GM18868 (cell line): ENCODE results near the gene IL5.
"Not testable (repeated sequence)": the region's sequence is repeated elsewhere in the genome, so short reads cannot be mapped to it uniquely, and the experiment has no call there.

Experiments
- ATAC-seq: cut with Tn5 transposase; IDR thresholded peaks from one replicate; pipeline ENCODE4 v1.9.1; 2021; ENCODE audit warnings: mild to moderate bottlenecking, moderate library complexity; ENCODE audit not compliant: unreplicated experiment

The IL5 gene

DNA sequence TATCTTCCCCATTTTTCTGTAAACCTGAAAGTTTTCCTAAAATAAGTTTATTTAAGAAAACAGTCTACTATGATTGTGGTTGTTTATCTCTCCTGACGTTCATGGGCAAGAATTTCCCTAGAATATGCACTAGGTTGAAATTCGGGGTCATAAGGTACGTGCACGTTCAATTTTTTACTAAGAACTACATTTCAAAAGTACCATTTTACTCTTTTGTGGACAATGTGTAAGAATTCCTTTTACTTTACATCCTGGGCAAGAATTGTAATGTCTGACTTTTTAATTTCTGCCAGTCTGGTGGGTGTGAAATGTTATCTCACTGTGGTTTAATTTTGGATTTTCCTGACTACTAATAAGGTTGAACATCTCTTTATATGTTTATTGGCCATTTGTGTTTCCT is 12.4 kb downstream of the IL5 start:
- ATAC-seq = no peak

DNA sequence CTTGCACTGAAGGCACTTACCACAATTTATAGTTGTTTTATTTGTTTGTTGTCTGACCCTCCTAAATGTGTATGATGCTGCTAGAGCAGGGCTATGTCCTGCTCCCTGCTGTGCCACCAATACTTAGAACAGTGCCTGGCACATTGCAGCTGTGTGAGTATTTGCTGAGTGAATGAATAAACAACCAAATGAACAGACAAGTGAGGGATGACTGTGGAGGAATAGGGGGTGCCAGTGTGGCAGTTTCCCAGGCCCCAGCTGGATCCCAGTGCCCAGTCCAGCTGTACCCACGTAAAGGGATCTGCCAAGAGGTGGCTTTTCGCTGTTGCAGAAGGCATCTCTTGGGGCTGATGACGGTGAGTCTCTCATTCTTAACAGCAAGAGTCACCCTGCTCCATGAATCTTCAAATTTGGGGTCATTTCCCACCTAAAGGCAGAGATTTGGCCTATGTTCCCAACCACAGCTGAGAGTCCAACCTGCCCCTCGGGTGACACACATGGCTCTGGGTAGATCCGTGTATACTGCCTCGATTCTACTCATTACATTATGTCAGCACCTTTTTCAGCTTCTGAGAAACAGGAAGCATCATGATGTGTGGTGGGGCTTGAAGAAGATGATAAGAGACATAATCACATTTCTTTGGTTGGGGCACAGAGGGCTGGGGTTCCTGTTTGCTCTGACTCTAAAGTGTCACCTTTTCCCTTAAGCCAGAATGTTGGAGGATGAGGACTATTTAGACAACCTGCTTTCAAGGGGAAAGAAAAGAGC is 14.3 kb downstream of the IL5 start:
- ATAC-seq = no peak

DNA sequence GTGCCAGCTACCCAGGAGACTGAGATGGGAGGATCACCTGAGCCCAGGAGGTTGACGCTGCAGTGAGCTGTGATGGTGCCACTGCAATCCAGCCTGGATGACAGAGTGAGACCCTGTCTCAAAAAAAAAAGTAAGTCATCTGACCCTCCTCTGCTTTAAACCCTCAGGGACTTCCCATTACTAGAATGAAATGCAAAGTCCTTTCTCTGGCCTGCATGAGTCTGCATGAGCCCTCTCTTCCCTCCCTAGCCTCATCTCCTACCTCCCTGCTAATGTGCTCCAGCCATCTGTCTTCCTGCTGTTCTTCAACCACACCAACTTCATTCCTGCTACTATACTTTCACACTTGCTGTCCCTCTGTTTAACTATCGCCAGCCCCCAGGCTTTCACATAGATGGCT is 15.3 kb downstream of the IL5 start:
- ATAC-seq = no peak

DNA sequence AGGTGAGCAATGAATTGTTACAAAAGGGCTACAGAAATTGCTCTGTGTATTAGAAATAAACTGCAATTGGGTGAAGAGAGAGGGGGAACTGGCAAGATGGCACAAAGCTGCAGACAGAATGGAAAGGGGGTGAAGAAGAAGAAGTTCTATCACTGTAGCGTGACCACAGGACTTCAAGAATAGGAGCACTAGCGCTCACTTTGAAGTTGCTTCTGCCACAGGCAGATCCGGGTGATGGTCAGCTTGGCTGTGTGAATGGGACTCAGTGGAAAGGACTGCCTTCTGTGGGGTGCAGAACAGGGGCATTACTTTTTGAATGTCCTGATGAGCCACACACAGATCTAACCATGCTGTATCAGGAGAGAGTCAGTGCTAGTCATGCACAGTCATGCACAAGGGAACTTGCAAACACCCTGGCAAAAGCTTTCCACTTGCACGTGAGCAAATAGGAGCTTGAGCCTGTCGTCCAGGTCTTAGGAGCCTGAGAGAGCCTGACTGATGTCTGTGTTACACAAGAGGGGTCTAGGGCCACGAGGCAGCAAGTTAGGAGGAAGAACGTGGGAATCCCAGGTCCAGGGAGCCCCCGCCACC is 16.3 kb downstream of the IL5 start:
- peak; percentile 2 for ATAC-seq

DNA sequence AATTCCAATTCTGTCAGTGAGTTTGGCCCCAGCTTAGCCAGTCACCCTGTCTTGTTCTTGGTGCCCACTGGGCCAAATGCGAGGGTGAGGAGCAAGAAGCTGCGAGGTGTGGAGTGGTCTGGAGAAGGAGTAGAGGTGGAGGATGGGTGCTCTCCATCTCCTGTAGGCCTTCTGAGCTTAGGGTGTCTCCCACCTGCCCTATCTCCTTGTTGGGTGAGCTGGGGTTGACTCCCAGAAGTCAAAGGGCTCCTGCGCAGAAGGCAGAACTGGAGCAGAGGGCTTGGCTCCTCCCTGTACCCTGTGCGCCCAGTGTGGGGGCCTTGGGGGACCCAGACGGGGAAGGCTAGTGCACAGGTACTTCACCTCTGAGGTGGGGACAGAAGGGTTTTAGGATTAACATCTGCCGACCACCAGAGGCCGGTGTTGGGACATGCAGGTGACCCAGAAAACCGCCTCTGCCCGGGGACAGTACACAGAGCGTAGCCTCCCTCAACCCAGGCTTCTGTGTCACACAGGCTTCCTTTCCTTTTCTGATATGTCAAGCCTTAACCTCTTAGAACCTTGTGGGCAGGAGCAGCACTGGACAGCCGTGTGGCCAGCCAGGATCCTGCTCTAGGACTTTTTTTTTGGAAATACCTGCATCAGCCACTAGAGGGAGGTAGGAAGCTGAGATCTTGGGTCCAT is 16.9 kb downstream of the IL5 start:
- ATAC-seq = peak; percentile 34

DNA sequence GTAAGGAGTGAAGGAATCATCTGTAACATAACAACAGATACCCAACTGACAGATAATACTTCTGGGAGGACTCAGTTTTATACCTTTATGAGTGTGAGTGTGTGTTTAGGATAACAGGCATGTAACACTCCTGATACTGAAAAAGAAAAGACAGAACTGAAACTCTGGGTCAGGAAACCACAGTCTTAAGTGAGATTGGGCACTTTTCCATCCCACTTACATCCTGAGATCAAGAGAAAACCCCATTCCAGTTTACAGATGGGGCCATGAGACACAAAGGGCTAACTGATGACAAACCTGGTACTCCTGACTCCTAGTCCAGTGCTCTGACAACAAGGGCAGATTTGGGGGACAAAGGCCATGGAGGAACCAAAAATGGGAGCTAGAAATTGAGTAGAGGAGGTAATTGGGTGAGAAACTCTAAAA is 18.0 kb downstream of the IL5 start:
- ATAC-seq = peak; percentile 74

DNA sequence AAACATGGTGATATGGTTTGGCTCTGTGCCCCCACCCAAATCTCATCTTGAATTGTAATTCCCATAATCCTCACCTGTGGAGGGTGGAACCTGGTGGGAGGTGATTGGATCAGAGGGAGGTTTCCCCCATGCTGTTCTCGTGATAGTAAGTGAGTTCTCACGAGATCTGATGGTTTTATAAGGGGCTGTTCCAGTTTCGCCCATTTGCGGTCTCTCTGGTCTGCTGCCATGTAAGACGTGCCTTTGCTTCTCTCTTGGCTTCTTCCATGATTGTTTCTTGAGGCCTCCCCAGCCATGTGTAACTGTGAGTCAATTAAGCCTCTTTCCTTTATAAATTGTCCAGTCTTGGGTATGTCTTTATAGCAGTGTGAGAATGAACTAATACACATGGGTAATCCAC is 18.4 kb downstream of the IL5 start:
- not testable (repeated sequence) for ATAC-seq

DNA sequence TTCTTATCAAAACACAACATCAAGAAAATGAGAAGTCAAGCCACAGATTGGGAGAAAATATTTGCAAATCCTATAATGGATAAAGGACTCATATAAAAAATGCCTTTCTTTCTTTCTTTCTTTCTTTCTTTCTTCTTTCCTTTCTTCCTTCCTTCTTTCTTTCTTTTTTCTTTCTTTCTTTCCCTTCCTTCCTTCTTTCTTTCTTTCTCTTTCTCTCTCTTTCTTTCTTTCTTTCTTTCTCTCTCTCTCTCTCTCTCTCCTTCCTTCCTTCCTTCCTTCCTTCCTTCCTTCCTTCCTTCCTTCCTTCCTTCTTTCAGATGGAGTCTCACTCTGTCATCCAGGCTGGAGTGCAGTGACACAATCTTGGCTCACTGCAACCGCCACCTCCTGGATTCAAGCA is 21.3 kb downstream of the IL5 start:
- ATAC-seq = not testable (repeated sequence)

DNA sequence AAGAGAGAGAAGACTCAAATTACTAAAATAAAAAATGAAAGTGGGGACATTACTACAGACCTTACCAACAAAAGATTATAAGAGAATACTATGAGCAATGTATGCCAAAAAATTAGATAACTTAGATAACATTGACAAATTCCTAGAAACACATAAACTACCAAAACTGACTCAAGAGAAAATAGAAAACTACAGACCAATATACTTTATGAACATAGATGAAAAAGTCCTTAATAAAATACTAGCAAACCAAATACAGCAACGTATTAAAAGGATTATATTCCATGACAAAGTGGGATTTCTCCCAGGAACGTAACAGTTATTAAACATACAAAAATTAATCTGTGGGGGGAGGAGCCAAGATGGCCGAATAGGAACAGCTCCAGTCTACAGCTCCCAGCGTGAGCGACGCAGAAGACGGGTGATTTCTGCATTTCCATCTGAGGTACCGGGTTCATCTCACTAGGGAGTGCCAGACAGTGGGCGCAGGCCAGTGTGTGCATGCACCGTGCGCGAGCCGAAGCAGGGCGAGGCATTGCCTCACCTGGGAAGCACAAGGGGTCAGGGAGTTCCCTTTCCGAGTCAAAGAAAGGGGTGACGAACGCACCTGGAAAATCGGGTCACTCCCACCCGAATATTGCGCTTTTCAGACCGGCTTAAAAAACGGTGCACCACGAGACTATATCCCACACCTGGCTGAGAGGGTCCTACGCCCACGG is 29.5 kb downstream of the IL5 start:
- ATAC-seq = not testable (repeated sequence)

DNA sequence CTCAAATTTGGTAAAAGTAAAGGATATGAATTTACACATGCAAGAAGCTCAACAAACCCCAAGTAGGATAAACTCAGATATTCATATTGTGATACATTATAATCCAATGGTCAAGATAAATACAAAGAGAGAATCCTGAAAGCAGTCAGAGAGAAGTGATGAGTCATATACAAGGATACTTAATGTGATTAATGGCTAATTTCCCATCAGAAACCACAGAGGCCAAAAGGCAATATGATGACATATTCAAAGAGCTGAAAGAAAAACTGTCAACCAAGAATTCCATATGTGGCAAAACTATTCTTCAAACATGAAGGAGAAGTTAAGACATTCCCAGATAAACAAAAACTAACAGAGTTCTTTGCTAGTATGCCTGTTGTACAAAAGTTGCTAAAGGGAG is 33.2 kb downstream of the IL5 start:
- no peak for ATAC-seq

DNA sequence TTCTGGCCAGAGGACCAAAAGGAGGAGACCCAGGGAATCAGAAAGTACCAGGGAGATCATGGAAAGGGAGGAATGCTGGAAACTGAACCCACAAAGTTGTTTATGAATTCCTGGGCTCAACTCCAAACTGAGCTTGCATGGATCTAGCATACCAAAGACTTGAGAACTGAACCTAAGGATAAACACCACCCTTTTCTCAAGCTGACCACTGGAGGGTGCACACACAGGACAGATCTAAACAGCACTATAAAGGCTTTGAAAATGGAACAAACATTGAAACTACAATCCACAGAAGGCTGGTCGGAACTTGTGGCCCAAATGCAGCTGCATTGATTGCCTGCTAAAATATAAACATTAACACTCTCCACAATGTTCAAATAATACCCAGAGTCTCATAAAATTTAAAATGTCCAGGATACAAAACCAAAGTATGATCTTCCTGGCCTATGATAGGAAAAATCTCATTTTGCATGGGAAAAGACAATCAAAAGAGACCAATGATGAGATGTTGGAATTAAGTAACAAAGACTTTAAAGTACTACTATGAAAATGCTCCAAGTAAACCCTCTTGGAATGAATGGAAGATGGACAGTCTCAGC is 37.1 kb downstream of the IL5 start:
- peak; percentile 80 for ATAC-seq

DNA sequence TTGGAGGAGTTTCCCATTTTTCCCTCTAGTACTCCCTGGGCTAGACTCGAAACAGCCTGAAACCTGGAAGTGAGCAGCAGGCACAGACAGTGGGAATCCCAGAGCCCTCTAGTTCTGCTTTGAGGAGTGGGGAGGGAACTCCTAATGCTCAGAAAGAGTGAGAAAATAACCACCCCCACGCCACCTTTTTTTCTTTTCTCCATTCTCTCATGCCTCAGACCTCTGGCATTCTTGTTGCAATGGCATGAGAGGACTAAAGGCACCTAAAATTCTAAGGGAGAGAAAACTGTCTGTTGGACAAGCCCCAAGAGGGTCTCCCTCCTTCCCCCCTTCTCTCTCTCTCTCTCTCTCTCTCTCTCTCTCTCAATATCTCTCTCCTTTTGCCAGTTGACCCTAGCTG is 37.7 kb downstream of the IL5 start:
- no peak for ATAC-seq

DNA sequence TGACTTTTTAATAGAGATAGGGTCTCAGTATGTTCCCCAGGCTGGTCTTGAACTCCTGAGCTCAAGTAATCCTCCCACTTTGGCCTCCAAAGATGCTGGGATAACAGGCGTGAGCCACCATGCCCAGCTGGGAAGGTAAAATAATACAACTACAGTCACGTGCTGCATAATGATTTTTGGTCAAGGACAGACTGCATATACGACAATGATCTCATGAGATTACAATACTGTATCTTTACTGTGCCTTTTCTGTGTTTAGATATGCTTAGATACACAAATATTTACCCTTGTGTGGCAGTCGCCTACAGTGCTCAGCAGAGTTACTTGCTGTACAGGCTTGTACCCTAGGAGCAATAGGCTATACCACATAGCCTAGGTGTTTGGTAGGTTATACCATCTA is 38.6 kb downstream of the IL5 start:
- no peak for ATAC-seq

DNA sequence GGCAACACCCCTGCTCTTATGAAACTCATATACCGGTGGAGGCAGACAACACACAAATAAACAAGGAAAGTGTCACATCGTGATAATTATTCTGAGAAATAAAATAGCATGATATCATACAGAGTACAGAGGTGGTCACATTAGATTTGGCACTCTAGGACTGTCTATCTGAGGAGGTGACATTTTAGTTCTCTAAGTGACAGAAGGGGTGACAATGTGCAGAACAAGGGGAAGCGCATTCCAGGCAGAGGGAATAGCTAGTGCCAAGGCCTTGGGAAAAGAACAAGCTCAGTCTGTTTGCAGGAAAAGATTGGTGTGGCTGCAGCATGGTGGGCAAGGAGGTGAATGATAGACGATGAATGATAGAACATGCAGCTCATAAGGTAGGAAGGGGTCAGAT is 40.1 kb downstream of the IL5 start:
- no peak for ATAC-seq

DNA sequence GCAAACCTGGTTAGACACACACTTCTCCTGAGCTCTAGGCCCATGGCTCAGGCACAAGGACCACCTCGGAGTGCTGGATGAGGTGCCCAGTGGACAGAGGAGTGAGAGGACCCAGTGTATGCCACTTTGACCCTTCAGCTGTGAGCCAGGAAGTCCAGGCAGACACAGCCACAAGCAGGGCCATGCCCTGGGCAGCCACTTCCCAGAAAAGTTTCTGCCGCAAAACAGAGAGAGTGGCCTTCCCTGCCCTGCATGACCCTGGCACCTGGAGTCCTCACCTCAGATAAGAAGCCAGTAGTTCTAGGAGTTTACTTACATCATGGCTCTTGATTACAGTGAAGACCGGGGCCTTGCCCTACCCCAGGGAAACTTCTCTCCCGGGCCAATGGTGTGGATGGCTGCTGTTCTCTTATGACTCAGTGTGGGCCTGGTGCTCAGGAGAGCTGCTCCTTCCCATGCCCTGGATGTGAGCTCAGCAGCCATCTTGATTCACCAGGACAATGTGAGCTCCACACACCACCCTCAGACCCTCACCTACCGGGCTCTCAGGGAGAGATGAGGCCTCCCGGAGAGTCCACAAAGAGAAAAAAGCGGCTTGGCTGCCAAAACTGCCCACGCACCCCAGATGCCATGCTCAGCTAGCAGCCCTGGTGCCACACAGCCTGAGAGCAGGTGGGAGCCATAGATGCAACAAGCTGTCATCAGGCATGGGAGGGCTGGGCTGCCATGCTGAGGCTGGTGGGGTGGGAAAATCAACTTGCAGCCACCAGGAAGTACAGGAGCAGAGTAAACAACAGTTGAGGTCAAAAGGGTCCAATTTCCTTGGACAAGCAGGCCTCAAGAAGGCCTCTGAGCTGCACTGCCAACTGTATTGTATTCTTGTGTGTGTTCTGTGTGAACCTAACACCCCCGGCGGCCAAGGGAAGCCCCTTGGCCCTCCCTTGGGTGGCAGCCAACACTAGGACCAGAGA is 41.1 kb downstream of the IL5 start:
- ATAC-seq = no peak

DNA sequence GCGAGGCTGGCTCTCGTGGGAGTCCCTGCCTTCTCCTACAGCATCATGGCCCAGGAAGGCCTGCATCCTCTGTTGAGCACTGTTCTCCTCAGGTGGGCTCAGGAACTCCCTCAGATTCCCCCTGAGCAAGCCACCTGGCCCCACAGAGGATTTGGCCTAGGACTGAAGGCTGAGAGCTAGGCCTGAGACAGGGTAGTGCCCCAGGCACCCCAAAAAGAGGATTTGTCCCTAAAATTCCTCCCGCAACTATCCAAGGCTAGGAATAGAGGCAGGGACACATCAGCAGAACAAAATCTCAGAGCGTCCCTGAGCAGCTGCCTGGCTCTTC is 41.7 kb downstream of the IL5 start:
- no peak for ATAC-seq

DNA sequence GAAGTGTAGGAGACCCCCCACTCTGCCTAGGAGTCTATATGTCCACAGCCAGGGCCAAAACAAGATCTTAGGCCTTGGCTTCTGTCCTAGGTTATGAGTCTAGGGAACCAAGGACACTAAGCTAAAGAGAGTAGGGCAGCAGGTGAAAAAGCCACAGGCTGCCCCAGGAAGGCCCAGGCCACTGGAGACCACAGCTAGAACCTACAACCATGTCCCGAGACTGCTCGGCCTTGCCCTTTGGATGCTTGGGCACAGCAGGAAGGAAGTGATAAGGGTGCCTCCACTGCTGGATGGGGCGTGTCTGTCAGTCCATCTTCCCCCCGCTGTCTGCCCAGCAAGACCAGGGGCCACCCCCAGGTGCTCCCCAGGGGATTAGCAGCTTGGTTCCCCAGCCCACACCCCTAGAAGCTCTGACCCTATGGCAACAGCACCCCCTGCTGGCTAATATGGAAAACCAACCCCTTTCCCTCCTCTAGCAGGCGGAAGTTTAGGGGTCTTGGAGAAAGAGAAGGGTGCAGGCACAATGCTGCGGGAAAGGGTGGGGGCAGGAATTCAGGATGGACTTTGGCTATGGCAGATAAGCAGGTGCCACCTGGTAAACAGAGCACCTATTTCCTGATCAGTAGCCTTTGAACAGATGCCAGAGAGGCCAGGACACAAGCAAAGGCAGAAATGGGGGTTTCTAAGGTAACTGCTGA is 42.2 kb downstream of the IL5 start:
- no peak for ATAC-seq

DNA sequence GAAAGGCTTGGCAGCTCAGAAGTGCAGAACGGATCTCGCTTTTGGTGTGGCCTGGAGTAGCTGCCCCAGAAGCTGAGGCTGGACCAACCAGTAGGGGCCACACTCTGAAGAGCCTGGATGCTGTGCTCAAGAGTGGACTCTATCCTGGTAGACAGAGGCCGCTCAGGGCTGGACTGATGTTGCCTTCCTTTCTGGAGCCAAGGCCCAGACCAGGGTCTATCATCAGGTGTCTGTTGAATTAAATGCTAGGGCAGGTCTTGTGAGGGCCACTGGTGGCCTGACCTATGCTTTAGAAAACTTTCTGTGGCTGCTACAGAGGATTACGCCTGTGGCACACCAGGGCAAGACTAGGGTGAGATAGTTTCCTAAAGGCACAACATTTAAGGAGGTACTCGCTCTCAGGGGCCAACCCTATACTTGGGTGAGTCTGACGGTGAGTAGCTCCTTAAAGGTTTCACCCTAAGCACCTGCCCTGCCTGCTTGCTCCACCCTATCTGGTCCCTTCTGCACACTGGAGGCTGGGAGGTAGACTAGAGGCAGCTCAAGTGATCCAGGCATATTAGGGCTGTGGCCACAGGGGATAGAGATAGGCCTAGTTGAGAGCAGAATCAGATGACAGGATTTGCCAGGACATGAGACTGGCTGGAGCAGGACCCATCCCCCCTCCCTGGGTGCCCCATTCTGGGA is 42.9 kb downstream of the IL5 start:
- no peak for ATAC-seq
